HCT116 (cell line): ENCODE data around the gene SCN4A. TPM values are rescaled to one million over a fixed set of nuclear protein-coding genes. Genes with fewer than 3 reads are reported as not detected.

ENCODE experiments used
- ATAC-seq: fragments of 200-7000 bp; cut with Tn5 transposase; 2 replicates; pipeline ENCODE4 v1.9.1; 2020; ENCODE audit warnings: mild to moderate bottlenecking, moderate library complexity
- BruUV-seq: library from RNA; stranded (reverse); fragments of 400-500 nt; replicated peaks from 2 replicates; lab custom pipeline; 2021; lab: Mats Ljungman, UMichigan
- CTCF ChIA-PET: fragments of 300-600 bp; sonication (Branson Sonifier 250); formaldehyde crosslinking; loops from one replicate; lab custom pipeline; 2021; ENCODE audit warnings: antibody characterized with exemption; lab: Charles Lee
- POLR2A ChIA-PET: fragments of 300-600, 350-600 bp; sonication (Branson Sonifier 250); formaldehyde crosslinking; loops from one replicate; lab custom pipeline; 2021; ENCODE audit warnings: antibody characterized with exemption; lab: Charles Lee
- RAD21 ChIA-PET, 2 experiments: fragments of 300-600 bp; sonication (Branson Sonifier 250); formaldehyde crosslinking; loops; one replicate each; lab custom pipeline; 2023; ENCODE audit warnings: low total read pairs in 2 of 2; ENCODE audit not compliant: uncharacterized antibody in 2 of 2, unreplicated experiment in 2 of 2, low non-redundant PET in 1 of 2; lab: Charles Lee
- DNase-seq: peaks from one replicate; pipeline ENCODE4 v3.0.0-alpha.2; 2010; ENCODE audit warnings: low read depth, low spot score
- H2AFZ ChIP-seq: fragments of 200-600 bp; shearing (Covaris generic), sonication (generic); 2 replicates; pipeline ENCODE4 v1.6.1; 2017; ENCODE audit warnings: low read depth, mixed run types, mixed read lengths, antibody characterized with exemption, low read length; ENCODE audit not compliant: poor library complexity, severe bottlenecking
- H3K27ac ChIP-seq: 2 replicates; pipeline ENCODE4 v1.5.1; 2012; ENCODE audit warnings: low read depth, low read length
- H3K27me3 ChIP-seq: fragments of 200-600 bp; sonication (generic); 2 replicates; pipeline ENCODE4 v1.6.1; 2016; ENCODE audit warnings: mixed run types, low read length, mixed read lengths; ENCODE audit not compliant: insufficient read depth
- H3K36me3 ChIP-seq, 2 experiments: fragments of 200-500 bp in 1 of 2; fragments of 200-600 bp in 1 of 2; sonication (Bioruptor generic) in 1 of 2; sonication (generic) in 1 of 2; 2 replicates each; pipeline versions ENCODE4 v1.5.1 to v1.6.1; 2014 to 2016; ENCODE audit warnings: low read length in 2 of 2, inconsistent platforms in 1 of 2, mixed read lengths in 1 of 2, mixed run types in 1 of 2; ENCODE audit not compliant: insufficient read depth in 2 of 2, control insufficient read depth in 1 of 2
- H3K4me1 ChIP-seq, 2 experiments: fragments of 200-600 bp in 1 of 2; sonication (generic) in 1 of 2; 2 replicates each; pipeline versions ENCODE4 v1.5.1 to v1.6.1; 2012 to 2017; ENCODE audit warnings: low read length in 2 of 2, inconsistent platforms in 1 of 2, mild to moderate bottlenecking in 1 of 2, mixed read lengths in 1 of 2, mixed run types in 1 of 2, moderate library complexity in 1 of 2; ENCODE audit not compliant: insufficient read depth in 2 of 2, control insufficient read depth in 1 of 2
- H3K4me2 ChIP-seq: fragments of 200-600 bp; sonication (generic); 2 replicates; pipeline ENCODE4 v1.6.1; 2017; ENCODE audit warnings: mixed run types, low read length, mixed read lengths
- H3K4me3 ChIP-seq, 2 experiments: fragments of 200-600 bp in 1 of 2; sonication (generic) in 1 of 2; replicated peaks in 1 of 2; 2 replicates each; pipeline ENCODE4 v1.5.1; 2011 to 2016; ENCODE audit warnings: low read length in 2 of 2, control low read depth in 1 of 2, low read depth in 1 of 2, mild to moderate bottlenecking in 1 of 2, mixed read lengths in 1 of 2, mixed run types in 1 of 2
- H3K79me2 ChIP-seq: fragments of 200-600 bp; sonication (generic); 2 replicates; pipeline ENCODE4 v1.6.1; 2017; ENCODE audit warnings: mild to moderate bottlenecking, mixed run types, low read length, moderate library complexity, mixed read lengths; ENCODE audit not compliant: insufficient read depth
- H3K9ac ChIP-seq: fragments of 200-600 bp; sonication (generic); 2 replicates; pipeline ENCODE4 v1.6.1; 2016; ENCODE audit warnings: low read length, mixed read lengths
- H3K9me2 ChIP-seq: fragments of 200-600 bp; sonication (generic), shearing (Covaris generic); 2 replicates; pipeline ENCODE4 v1.6.1; 2017; ENCODE audit warnings: mixed run types, mild to moderate bottlenecking, moderate library complexity; ENCODE audit not compliant: insufficient read depth
- H3K9me3 ChIP-seq, 2 experiments: fragments of 200-500 bp in 1 of 2; fragments of 200-600 bp in 1 of 2; sonication (Bioruptor generic) in 1 of 2; sonication (generic) in 1 of 2; 2 replicates each; pipeline ENCODE4 v1.6.1; 2014 to 2017; ENCODE audit warnings: low read length in 2 of 2, mixed read lengths in 2 of 2, inconsistent platforms in 1 of 2, low read depth in 1 of 2, mild to moderate bottlenecking in 1 of 2, mixed run types in 1 of 2, moderate library complexity in 1 of 2; ENCODE audit not compliant: control insufficient read depth in 1 of 2, insufficient read depth in 1 of 2
- H4K20me1 ChIP-seq: fragments of 200-600 bp; sonication (generic), shearing (Covaris generic); 2 replicates; pipeline ENCODE4 v1.6.1; 2017; ENCODE audit warnings: mixed run types, mild to moderate bottlenecking, moderate library complexity; ENCODE audit not compliant: insufficient read depth
- CBX3 ChIP-seq: IDR thresholded peaks from 2 replicates; pipeline ENCODE4 v1.6.1; 2012; ENCODE audit warnings: low read depth
- CEBPB ChIP-seq: IDR thresholded peaks from 2 replicates; pipeline ENCODE4 v1.6.1; 2012; ENCODE audit warnings: low read depth
- EGR1 ChIP-seq: IDR thresholded peaks from 2 replicates; pipeline ENCODE4 v1.6.1; 2012; ENCODE audit warnings: low read depth
- ELF1 ChIP-seq: IDR thresholded peaks from 2 replicates; pipeline ENCODE4 v1.6.1; 2012; ENCODE audit warnings: low read depth, borderline replicate concordance
- EZH2phosphoT487 ChIP-seq: fragments of 200-600 bp; IDR thresholded peaks from 2 replicates; pipeline ENCODE4 v1.6.1; 2018; ENCODE audit warnings: antibody characterized with exemption, borderline replicate concordance
- FOSL1 ChIP-seq: IDR thresholded peaks from 2 replicates; pipeline ENCODE4 v1.6.1; 2012; ENCODE audit warnings: low read depth
- JUND ChIP-seq: IDR thresholded peaks from 2 replicates; pipeline ENCODE4 v1.6.1; 2012
- POLR2A ChIP-seq: IDR thresholded peaks from 2 replicates; pipeline ENCODE4 v1.7.0; 2011; ENCODE audit warnings: borderline replicate concordance; ENCODE audit not compliant: insufficient read depth, insufficient read length; ENCODE audit errors: extremely low read depth
- RAD21 ChIP-seq: IDR thresholded peaks from 2 replicates; pipeline ENCODE4 v1.6.1; 2012; ENCODE audit warnings: low read depth, mild to moderate bottlenecking
- SIN3A ChIP-seq: IDR thresholded peaks from 2 replicates; pipeline ENCODE4 v1.6.1; 2012; ENCODE audit warnings: low read depth
- SRF ChIP-seq: IDR thresholded peaks from 2 replicates; pipeline ENCODE4 v1.6.1; 2012; ENCODE audit warnings: low read depth
- TCF7L2 ChIP-seq: IDR thresholded peaks from 2 replicates; pipeline ENCODE4 v1.7.0; 2011; ENCODE audit warnings: borderline replicate concordance, inconsistent platforms; ENCODE audit not compliant: insufficient read depth, insufficient read length; ENCODE audit errors: extremely low read depth
- YY1 ChIP-seq: IDR thresholded peaks from 2 replicates; pipeline ENCODE4 v1.6.1; 2011; ENCODE audit warnings: low read length, low read depth, moderate library complexity, mild to moderate bottlenecking; ENCODE audit not compliant: insufficient replicate concordance; ENCODE audit errors: extremely low read depth
- ZFX ChIP-seq: fragments of 450-650 bp; IDR thresholded peaks from 2 replicates; pipeline ENCODE4 v1.6.1; 2017
- ZNF274 ChIP-seq: fragments of 200-500 bp; sonication (Bioruptor generic); IDR thresholded peaks from 2 replicates; pipeline ENCODE4 v1.6.1; 2014; ENCODE audit warnings: mild to moderate bottlenecking, low read depth, low read length, inconsistent platforms
- intact Hi-C: fragments of 100-400 bp; cut with micrococcal nuclease; formaldehyde crosslinking; loops from 2 replicates; pipeline ENCODE4 v1.10.0; 2022
- total RNA-seq: library from RNA; stranded (reverse); gene quantifications from one replicate; pipeline ENCODE4 v1.2.1, GENCODE V29; 2021; ENCODE audit not compliant: unreplicated experiment
- TF ChIP-seq, protein P1 (sequence below): IDR thresholded peaks from 2 replicates; pipeline ENCODE4 v1.6.1; 2012
- TF ChIP-seq, protein P2 (sequence below), 3 experiments: fragments of 200-600 bp in 1 of 3; sonication (generic) in 1 of 3; IDR thresholded peaks in 2 of 3; conservative IDR thresholded peaks in 1 of 3; 2 replicates each; pipeline ENCODE4 v1.5.1; 2012 to 2017; ENCODE audit warnings: low read depth in 2 of 3, low read length in 2 of 3, antibody characterized with exemption in 1 of 3, borderline replicate concordance in 1 of 3, control low read depth in 1 of 3, mild to moderate bottlenecking in 1 of 3, mixed read lengths in 1 of 3, mixed run types in 1 of 3, moderate library complexity in 1 of 3; ENCODE audit not compliant: insufficient read depth in 1 of 3
- TF ChIP-seq, protein P3 (sequence below): IDR thresholded peaks from 2 replicates; pipeline ENCODE4 v1.6.1; 2011; ENCODE audit warnings: mild to moderate bottlenecking, low read length, moderate library complexity; ENCODE audit not compliant: insufficient replicate concordance; ENCODE audit errors: extremely low read depth
- TF ChIP-seq, protein P4 (sequence below): IDR thresholded peaks from 2 replicates; pipeline ENCODE4 v1.6.1; 2012; ENCODE audit warnings: low read depth

SCN4A gene
- total RNA-seq, 1 experiment from 2014 or later = 2.7 TPM

DNA sequence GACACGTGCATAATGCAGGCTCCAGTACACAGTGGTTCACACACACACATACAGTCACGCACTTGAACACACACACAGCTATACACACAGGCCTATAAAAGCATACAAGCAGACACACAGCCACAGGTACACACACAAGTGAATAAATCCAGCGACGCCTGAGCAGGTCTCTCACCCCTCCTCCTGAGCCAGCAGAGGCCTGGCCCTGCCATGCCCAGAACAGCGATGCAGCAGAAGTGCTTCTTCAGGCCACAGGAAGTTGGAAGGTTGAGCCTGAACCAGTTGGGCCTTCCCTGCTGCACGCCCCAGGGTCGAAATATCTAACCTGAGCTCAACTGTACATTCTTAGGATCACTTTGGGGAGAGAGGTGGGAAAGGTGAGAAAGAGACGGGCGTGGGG, 33.3 kb downstream of the SCN4A start:
- TF ChIP-seq, protein P1, sequence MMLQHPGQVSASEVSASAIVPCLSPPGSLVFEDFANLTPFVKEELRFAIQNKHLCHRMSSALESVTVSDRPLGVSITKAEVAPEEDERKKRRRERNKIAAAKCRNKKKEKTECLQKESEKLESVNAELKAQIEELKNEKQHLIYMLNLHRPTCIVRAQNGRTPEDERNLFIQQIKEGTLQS = no peak
- no peak for TF ChIP-seq CBX3
- TF ChIP-seq CEBPB = no peak
- TF ChIP-seq, protein P2, sequence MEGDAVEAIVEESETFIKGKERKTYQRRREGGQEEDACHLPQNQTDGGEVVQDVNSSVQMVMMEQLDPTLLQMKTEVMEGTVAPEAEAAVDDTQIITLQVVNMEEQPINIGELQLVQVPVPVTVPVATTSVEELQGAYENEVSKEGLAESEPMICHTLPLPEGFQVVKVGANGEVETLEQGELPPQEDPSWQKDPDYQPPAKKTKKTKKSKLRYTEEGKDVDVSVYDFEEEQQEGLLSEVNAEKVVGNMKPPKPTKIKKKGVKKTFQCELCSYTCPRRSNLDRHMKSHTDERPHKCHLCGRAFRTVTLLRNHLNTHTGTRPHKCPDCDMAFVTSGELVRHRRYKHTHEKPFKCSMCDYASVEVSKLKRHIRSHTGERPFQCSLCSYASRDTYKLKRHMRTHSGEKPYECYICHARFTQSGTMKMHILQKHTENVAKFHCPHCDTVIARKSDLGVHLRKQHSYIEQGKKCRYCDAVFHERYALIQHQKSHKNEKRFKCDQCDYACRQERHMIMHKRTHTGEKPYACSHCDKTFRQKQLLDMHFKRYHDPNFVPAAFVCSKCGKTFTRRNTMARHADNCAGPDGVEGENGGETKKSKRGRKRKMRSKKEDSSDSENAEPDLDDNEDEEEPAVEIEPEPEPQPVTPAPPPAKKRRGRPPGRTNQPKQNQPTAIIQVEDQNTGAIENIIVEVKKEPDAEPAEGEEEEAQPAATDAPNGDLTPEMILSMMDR (IDR thresholded peaks at IDR 0.05 in 2 of 3, conservative IDR thresholded peaks at IDR 0.05 in 1 of 3; ENCODE audit: borderline replicate concordance in 1 of 3, insufficient read depth in 1 of 3, low read depth in 2 of 3, low read length in 2 of 3) = no peak
- TF ChIP-seq, protein P3, sequence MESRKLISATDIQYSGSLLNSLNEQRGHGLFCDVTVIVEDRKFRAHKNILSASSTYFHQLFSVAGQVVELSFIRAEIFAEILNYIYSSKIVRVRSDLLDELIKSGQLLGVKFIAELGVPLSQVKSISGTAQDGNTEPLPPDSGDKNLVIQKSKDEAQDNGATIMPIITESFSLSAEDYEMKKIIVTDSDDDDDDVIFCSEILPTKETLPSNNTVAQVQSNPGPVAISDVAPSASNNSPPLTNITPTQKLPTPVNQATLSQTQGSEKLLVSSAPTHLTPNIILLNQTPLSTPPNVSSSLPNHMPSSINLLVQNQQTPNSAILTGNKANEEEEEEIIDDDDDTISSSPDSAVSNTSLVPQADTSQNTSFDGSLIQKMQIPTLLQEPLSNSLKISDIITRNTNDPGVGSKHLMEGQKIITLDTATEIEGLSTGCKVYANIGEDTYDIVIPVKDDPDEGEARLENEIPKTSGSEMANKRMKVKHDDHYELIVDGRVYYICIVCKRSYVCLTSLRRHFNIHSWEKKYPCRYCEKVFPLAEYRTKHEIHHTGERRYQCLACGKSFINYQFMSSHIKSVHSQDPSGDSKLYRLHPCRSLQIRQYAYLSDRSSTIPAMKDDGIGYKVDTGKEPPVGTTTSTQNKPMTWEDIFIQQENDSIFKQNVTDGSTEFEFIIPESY = no peak
- TF ChIP-seq JUND = no peak
- no peak for TF ChIP-seq EGR1
- no peak for TF ChIP-seq ELF1
- no peak for TF ChIP-seq RAD21
- TF ChIP-seq FOSL1 = no peak
- TF ChIP-seq, protein P4, sequence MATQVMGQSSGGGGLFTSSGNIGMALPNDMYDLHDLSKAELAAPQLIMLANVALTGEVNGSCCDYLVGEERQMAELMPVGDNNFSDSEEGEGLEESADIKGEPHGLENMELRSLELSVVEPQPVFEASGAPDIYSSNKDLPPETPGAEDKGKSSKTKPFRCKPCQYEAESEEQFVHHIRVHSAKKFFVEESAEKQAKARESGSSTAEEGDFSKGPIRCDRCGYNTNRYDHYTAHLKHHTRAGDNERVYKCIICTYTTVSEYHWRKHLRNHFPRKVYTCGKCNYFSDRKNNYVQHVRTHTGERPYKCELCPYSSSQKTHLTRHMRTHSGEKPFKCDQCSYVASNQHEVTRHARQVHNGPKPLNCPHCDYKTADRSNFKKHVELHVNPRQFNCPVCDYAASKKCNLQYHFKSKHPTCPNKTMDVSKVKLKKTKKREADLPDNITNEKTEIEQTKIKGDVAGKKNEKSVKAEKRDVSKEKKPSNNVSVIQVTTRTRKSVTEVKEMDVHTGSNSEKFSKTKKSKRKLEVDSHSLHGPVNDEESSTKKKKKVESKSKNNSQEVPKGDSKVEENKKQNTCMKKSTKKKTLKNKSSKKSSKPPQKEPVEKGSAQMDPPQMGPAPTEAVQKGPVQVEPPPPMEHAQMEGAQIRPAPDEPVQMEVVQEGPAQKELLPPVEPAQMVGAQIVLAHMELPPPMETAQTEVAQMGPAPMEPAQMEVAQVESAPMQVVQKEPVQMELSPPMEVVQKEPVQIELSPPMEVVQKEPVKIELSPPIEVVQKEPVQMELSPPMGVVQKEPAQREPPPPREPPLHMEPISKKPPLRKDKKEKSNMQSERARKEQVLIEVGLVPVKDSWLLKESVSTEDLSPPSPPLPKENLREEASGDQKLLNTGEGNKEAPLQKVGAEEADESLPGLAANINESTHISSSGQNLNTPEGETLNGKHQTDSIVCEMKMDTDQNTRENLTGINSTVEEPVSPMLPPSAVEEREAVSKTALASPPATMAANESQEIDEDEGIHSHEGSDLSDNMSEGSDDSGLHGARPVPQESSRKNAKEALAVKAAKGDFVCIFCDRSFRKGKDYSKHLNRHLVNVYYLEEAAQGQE = no peak
- TF ChIP-seq ZNF274 = no peak
- no peak for TF ChIP-seq YY1
- TF ChIP-seq ZFX = no peak
- TF ChIP-seq SIN3A = no peak
- TF ChIP-seq EZH2phosphoT487 = no peak
- no peak for TF ChIP-seq TCF7L2
- no peak for TF ChIP-seq POLR2A
- no peak for TF ChIP-seq SRF
- TF ChIP-seq, all 23 proteins: peak for 0
- Histone ChIP-seq H3K4me3 (no peak overlapping the region), H3K4me1 (no peaks in the 10 kb centered on the region), H3K9me3 (no peaks in the 10 kb centered on the region), H4K20me1 (no peaks in the 10 kb centered on the region), H3K27me3 (no peaks in the 10 kb centered on the region), H3K27ac (no peak overlapping the region), H3K79me2 (no peaks in the 10 kb centered on the region), H3K4me2 (no peak overlapping the region), H3K9ac (no peak overlapping the region), H3K9me2 (no peaks in the 10 kb centered on the region), H2AFZ (no peak overlapping the region), H3K36me3 (no peaks in the 10 kb centered on the region)
- ChIA-PET RAD21 (no interaction called here), CTCF (interaction anchor here (0.7 to 1.3 kb wide), 4 partner anchors 9 to 22 kb away, joined by 3 to 8 read pairs (median 4); partner anchors contain the start of gene GH1), POLR2A (no interaction called here)
- DNase-seq = no peak
- intact Hi-C loops = no loop called here
- no peak for ATAC-seq
- BruUV-seq = no TSS peak
